CD4-positive, alpha-beta T cell (primary cell): Measurements from ENCODE around the gene CXCR2. TPM values are rescaled to one million over a fixed set of nuclear protein-coding genes. Genes with fewer than 3 reads are reported as not detected.

Source experiments
- ATAC-seq: fragments of 200-7000 bp; cut with Tn5 transposase; one replicate; pipeline ENCODE4 v1.10.0; 2022; ENCODE audit warnings: mild to moderate bottlenecking; ENCODE audit not compliant: poor library complexity
- CTCF ChIA-PET: fragments of 350-600 bp; sonication (Branson Sonifier 250); formaldehyde crosslinking; loops from one replicate; lab custom pipeline; 2021; ENCODE audit warnings: antibody characterized with exemption, inconsistent platforms; lab: Charles Lee
- POLR2A ChIA-PET: fragments of 350-600 bp; sonication (Branson Sonifier 250); formaldehyde crosslinking; loops from one replicate; lab custom pipeline; 2021; ENCODE audit warnings: antibody characterized with exemption, inconsistent platforms; lab: Charles Lee
- DNase-seq, 14 experiments: peaks; one replicate each; pipeline ENCODE4 v3.0.0-alpha.2; 2013 to 2020; ENCODE audit warnings: mixed read lengths in 2 of 14
- H3K27ac ChIP-seq, 2 donors: one replicate each; pipeline versions ENCODE4 v1.5.1 to v1.7.0; 2013; ENCODE audit warnings: low read length in 2 of 2, low read depth in 1 of 2, mild to moderate bottlenecking in 1 of 2
- H3K27me3 ChIP-seq, 2 experiments: 1 replicate in 1 of 2; 2 replicates in 1 of 2; pipeline versions ENCODE4 v1.6.1 to v1.7.0; 2013; ENCODE audit warnings: low read length in 2 of 2, control low read depth in 1 of 2, mild to moderate bottlenecking in 1 of 2, moderate library complexity in 1 of 2; ENCODE audit not compliant: insufficient read depth in 2 of 2, control insufficient read depth in 1 of 2
- H3K36me3 ChIP-seq: one replicate; pipeline ENCODE4 v1.6.1; 2013; ENCODE audit warnings: low read length, control low read depth; ENCODE audit not compliant: insufficient read depth
- H3K4me1 ChIP-seq: one replicate; pipeline ENCODE4 v1.6.1; 2013; ENCODE audit warnings: low read length, control low read depth; ENCODE audit not compliant: insufficient read depth
- H3K4me3 ChIP-seq: one replicate; pipeline ENCODE4 v1.5.1; 2013; ENCODE audit warnings: mild to moderate bottlenecking, low read length, moderate library complexity
- H3K9me3 ChIP-seq, 2 experiments: 1 replicate in 1 of 2; 2 replicates in 1 of 2; pipeline versions ENCODE4 v1.6.1 to v1.7.0; 2013; ENCODE audit warnings: low read length in 2 of 2, mild to moderate bottlenecking in 2 of 2, control low read depth in 1 of 2, moderate library complexity in 1 of 2; ENCODE audit not compliant: control insufficient read depth in 1 of 2, insufficient read depth in 1 of 2
- H3K27ac Mint-ChIP-seq: one replicate; pipeline ENCODE4 v1.8.0; 2020; ENCODE audit warnings: mixed read lengths
- H3K27me3 Mint-ChIP-seq: one replicate; pipeline ENCODE4 v1.8.0; 2021; ENCODE audit warnings: mixed read lengths
- H3K36me3 Mint-ChIP-seq: one replicate; pipeline ENCODE4 v1.8.0; 2021; ENCODE audit warnings: low read depth, mixed read lengths
- H3K4me1 Mint-ChIP-seq: one replicate; pipeline ENCODE4 v1.8.0; 2021; ENCODE audit warnings: low read depth, mixed read lengths
- H3K4me3 Mint-ChIP-seq: one replicate; pipeline ENCODE4 v1.8.0; 2020; ENCODE audit warnings: mild to moderate bottlenecking, mixed read lengths
- H3K9me3 Mint-ChIP-seq: one replicate; pipeline ENCODE4 v1.8.0; 2020; ENCODE audit warnings: mixed read lengths
- CTCF ChIP-seq: fragments of 200-600 bp; IDR thresholded peaks from one replicate; pipeline ENCODE4 v1.8.0; 2022; ENCODE audit warnings: antibody characterized with exemption, mild to moderate bottlenecking
- intact Hi-C, 2 experiments: fragments of 100-400 bp; cut with DNase I in 1 of 2; cut with micrococcal nuclease in 1 of 2; formaldehyde crosslinking; loops; one replicate each; pipeline versions ENCODE4 v1.15.1 to v1.9.0; 2023 to 2025; cut with DNase I, micrococcal nuclease
- total RNA-seq, 174 experiments: library from RNA in 2 of 174; stranded (reverse) in 2 of 174; gene quantifications; one replicate each; pipeline ENCODE4 v1.2.3 and lab custom pipeline; 2021 to 2026

CXCR2 gene
- total RNA-seq, 2 experiments from 2014 or later: not detected

GRCh38 chr2:218081063-218081462 lies 44.8 kb upstream of the CXCR2 start:
- no peaks in the 10 kb centered on the region for H3K4me1 ChIP-seq
- no peaks in the 10 kb centered on the region for H3K36me3 Mint-ChIP-seq
- H3K36me3 ChIP-seq: no peaks in the 10 kb centered on the region
- ChIA-PET POLR2A (no interaction called here), CTCF (no interaction called here)
- H3K4me1 Mint-ChIP-seq: no peaks in the 10 kb centered on the region
- peaks cover 0 to 5% of the 10 kb centered on the region in 2 experiments for H3K9me3 ChIP-seq
- no peak for ATAC-seq
- H3K4me3 Mint-ChIP-seq: no peak overlapping the region
- H3K27me3 Mint-ChIP-seq: no peaks in the 10 kb centered on the region
- peak in 2 of 14 experiments; percentile 7 to 16 for DNase-seq
- H3K9me3 Mint-ChIP-seq: peaks cover 1% of the 10 kb centered on the region
- no peak overlapping the region for H3K4me3 ChIP-seq
- no peak overlapping the region for H3K27ac Mint-ChIP-seq
- no peak for TF ChIP-seq CTCF
- H3K27me3 ChIP-seq: peaks cover 0 to 8% of the 10 kb centered on the region in 2 experiments
- intact Hi-C loops: no loop called here
- H3K27ac ChIP-seq: no peak overlapping the region

- Histone ChIP-seq H3K36me3 (no peaks in the 10 kb centered on the region), H3K27me3 (peaks cover 0 to 8% of the 10 kb centered on the region in 2 experiments), H3K9me3 (peaks cover 5% of the 10 kb centered on the region in 2 experiments), H3K4me1 (no peaks in the 10 kb centered on the region), H3K4me3 (no peak overlapping the region), H3K27ac (no peak overlapping the region)
- no peak overlapping the region for H3K27ac Mint-ChIP-seq
- ATAC-seq (no peak), DNase-seq (no peak)
- no peaks in the 10 kb centered on the region for H3K36me3 Mint-ChIP-seq
- H3K9me3 Mint-ChIP-seq: peaks cover 8% of the 10 kb centered on the region
- H3K27me3 Mint-ChIP-seq: peaks cover 5% of the 10 kb centered on the region
- POLR2A ChIA-PET: no interaction called here
- TF ChIP-seq CTCF: no peak
- CTCF ChIA-PET: no interaction called here
- intact Hi-C loops: no loop called here
- no peaks in the 10 kb centered on the region for H3K4me1 Mint-ChIP-seq
- H3K4me3 Mint-ChIP-seq: no peak overlapping the region
These were observed 44.1 kb upstream of the CXCR2 start for GRCh38 chr2:218081695-218082094.

GRCh38 chr2:218082586-218083351 lies 43.1 kb upstream of the CXCR2 start:
- ATAC-seq (no peak), DNase-seq (no peak)
- Mint-ChIP-seq H3K27ac (no peak overlapping the region), H3K9me3 (peaks cover 8% of the 10 kb centered on the region), H3K36me3 (no peaks in the 10 kb centered on the region), H3K27me3 (peaks cover 6% of the 10 kb centered on the region), H3K4me1 (no peaks in the 10 kb centered on the region), H3K4me3 (no peak overlapping the region)
- H3K27ac ChIP-seq: no peak overlapping the region
- no peak for TF ChIP-seq CTCF
- ChIA-PET POLR2A (no interaction called here), CTCF (no interaction called here)
- no peak overlapping the region for H3K4me3 ChIP-seq
- peaks cover 0 to 8% of the 10 kb centered on the region in 2 experiments for H3K27me3 ChIP-seq
- H3K9me3 ChIP-seq: peaks cover 5% of the 10 kb centered on the region in 2 experiments
- no peaks in the 10 kb centered on the region for H3K36me3 ChIP-seq
- H3K4me1 ChIP-seq: no peaks in the 10 kb centered on the region
- intact Hi-C loops: no loop called here
